Neural cell (in vitro differentiated cells): ENCODE results near the gene TMEM44. TPM values are rescaled to one million over a fixed set of nuclear protein-coding genes. Genes with fewer than 3 reads are reported as not detected.

Experiments used
- H2AFZ ChIP-seq: fragments of 200-600, 300-800 bp; sonication (generic), shearing (Covaris generic); 2 replicates; pipeline ENCODE4 v1.6.0; 2014; ENCODE audit warnings: low read depth, mild to moderate bottlenecking, antibody characterized with exemption, low read length, moderate library complexity
- H3F3A ChIP-seq: fragments of 200-600 bp; shearing (Covaris generic); 2 replicates; pipeline ENCODE4 v1.6.1; 2016; ENCODE audit warnings: mild to moderate bottlenecking, moderate library complexity, mixed read lengths, antibody characterized with exemption, low read length; ENCODE audit not compliant: insufficient read depth, poor library complexity, severe bottlenecking
- H3K27ac ChIP-seq: fragments of 200-600, 300-800 bp; sonication (generic), shearing (Covaris generic); 2 replicates; pipeline ENCODE4 v1.5.1; 2014; ENCODE audit warnings: mild to moderate bottlenecking, low read length, moderate library complexity
- H3K27me3 ChIP-seq: fragments of 300-800, 200-600 bp; sonication (generic), shearing (Covaris generic); 2 replicates; pipeline ENCODE4 v1.6.0; 2014; ENCODE audit warnings: mild to moderate bottlenecking, low read depth, low read length, moderate library complexity; ENCODE audit not compliant: insufficient read depth
- H3K36me3 ChIP-seq: fragments of 300-800, 200-600 bp; sonication (generic), shearing (Covaris generic); 2 replicates; pipeline ENCODE4 v1.5.1; 2014; ENCODE audit warnings: mild to moderate bottlenecking, antibody characterized with exemption, low read length, moderate library complexity; ENCODE audit not compliant: insufficient read depth
- H3K4me2 ChIP-seq: fragments of 300-800, 200-600 bp; sonication (generic), shearing (Covaris generic); 2 replicates; pipeline ENCODE4 v1.6.0; 2014; ENCODE audit warnings: mild to moderate bottlenecking, low read length
- H3K4me3 ChIP-seq: fragments of 300-800, 200-600 bp; sonication (generic), shearing (Covaris generic); 2 replicates; pipeline ENCODE4 v1.5.1; 2014; ENCODE audit warnings: mild to moderate bottlenecking, low read length, moderate library complexity
- H3K79me2 ChIP-seq: fragments of 200-600 bp; shearing (Covaris generic); replicated peaks from 2 replicates; pipeline ENCODE4 v1.6.0; 2014; ENCODE audit warnings: mild to moderate bottlenecking, low read length, moderate library complexity; ENCODE audit not compliant: insufficient read depth
- H3K9ac ChIP-seq: fragments of 300-800, 200-600 bp; sonication (generic), shearing (Covaris generic); 2 replicates; pipeline ENCODE4 v1.6.1; 2016; ENCODE audit warnings: mild to moderate bottlenecking, low read length, mixed read lengths
- H3K9me2 ChIP-seq: fragments of 200-600 bp; shearing (Covaris generic); 2 replicates; pipeline ENCODE4 v1.6.1; 2016; ENCODE audit warnings: mild to moderate bottlenecking, low read length, mixed read lengths; ENCODE audit not compliant: insufficient read depth
- H3K9me3 ChIP-seq: fragments of 200-600, 300-800 bp; sonication (generic), shearing (Covaris generic); 2 replicates; pipeline ENCODE4 v1.6.1; 2016; ENCODE audit warnings: mild to moderate bottlenecking, mixed run types, low read length, moderate library complexity, mixed read lengths
- H4K20me1 ChIP-seq: fragments of 200-600 bp; shearing (Covaris generic); 2 replicates; pipeline ENCODE4 v1.6.1; 2016; ENCODE audit warnings: mild to moderate bottlenecking, mixed run types; ENCODE audit not compliant: insufficient read depth
- CTCF ChIP-seq: fragments of 450-650 bp; IDR thresholded peaks from 2 replicates; pipeline ENCODE4 v1.5.1; 2014; ENCODE audit warnings: antibody characterized with exemption, mild to moderate bottlenecking, moderate library complexity; ENCODE audit not compliant: poor library complexity, severe bottlenecking
- EP300 ChIP-seq: fragments of 450-650 bp; conservative IDR thresholded peaks from 2 replicates; pipeline ENCODE4 v1.6.1; 2014; ENCODE audit warnings: antibody characterized with exemption, mild to moderate bottlenecking, moderate library complexity; ENCODE audit not compliant: poor library complexity, severe bottlenecking
- EZH2 ChIP-seq: fragments of 200-600, 300-800 bp; shearing (Covaris generic), sonication (generic); IDR thresholded peaks from 2 replicates; pipeline ENCODE4 v1.6.1; 2014; ENCODE audit warnings: antibody characterized with exemption, low read length, borderline replicate concordance, mild to moderate bottlenecking; ENCODE audit not compliant: insufficient read depth, poor library complexity, severe bottlenecking
- MXI1 ChIP-seq: fragments of 450-650 bp; conservative IDR thresholded peaks from 2 replicates; pipeline ENCODE4 v1.6.1; 2014; ENCODE audit warnings: antibody characterized with exemption, mild to moderate bottlenecking; ENCODE audit not compliant: poor library complexity, severe bottlenecking
- POLR2AphosphoS5 ChIP-seq: IDR thresholded peaks from 2 replicates; pipeline ENCODE4 v1.6.1; 2012
- RAD21 ChIP-seq: fragments of 450-650 bp; conservative IDR thresholded peaks from 2 replicates; pipeline ENCODE4 v1.6.1; 2014; ENCODE audit warnings: antibody characterized with exemption, mild to moderate bottlenecking, moderate library complexity
- SMC3 ChIP-seq: fragments of 450-650 bp; conservative IDR thresholded peaks from 2 replicates; pipeline ENCODE4 v1.6.1; 2014; ENCODE audit warnings: antibody characterized with exemption, mild to moderate bottlenecking, moderate library complexity; ENCODE audit not compliant: poor library complexity
- TAF1 ChIP-seq: IDR thresholded peaks from 2 replicates; pipeline ENCODE4 v1.6.1; 2012; ENCODE audit warnings: low read depth
- polyA plus RNA-seq: library from polyadenylated mRNA; depleted of rRNA; stranded (reverse); fragments of >200 nt; gene quantifications from 2 replicates; pipeline ENCODE4 v1.2.3, GENCODE V29; 2014
- TF ChIP-seq, protein P1 (sequence below): IDR thresholded peaks from 2 replicates; pipeline ENCODE4 v1.6.1; 2012; ENCODE audit warnings: borderline replicate concordance

Gene TMEM44
- polyA plus RNA-seq, 1 donor from 2014 or later, result 40.6 TPM

DNA sequence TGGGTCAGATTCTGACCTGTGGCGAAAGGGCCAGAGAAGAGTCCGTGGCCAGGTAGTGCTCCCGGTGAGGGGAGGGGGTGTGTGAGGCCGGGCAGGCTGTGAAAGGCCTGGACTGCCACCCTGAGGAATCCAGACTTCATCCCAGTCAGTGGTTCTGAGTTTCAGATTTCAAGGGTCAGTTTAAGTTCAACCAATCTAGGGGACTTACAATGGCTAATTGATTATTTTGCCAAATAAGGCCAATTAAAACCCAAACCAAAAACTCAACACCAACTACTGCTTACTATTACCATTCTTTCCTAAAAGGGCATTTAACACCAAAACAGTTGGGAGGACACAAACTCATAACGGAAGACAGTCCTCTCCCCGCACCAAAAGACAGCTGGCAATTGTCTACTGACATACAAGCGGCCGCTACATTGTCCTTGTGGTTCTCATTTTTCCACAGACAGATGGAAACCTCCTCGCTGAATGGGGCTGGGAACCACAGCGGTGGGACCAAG lies 30.5 kb downstream of the TMEM44 start:
- Histone ChIP-seq H3K27ac (no peak overlapping the region), H3K9ac (no peak overlapping the region), H4K20me1 (no peaks in the 10 kb centered on the region), H3K36me3 (no peaks in the 10 kb centered on the region), H3K79me2 (no peaks in the 10 kb centered on the region), H3K4me3 (no peak overlapping the region), H2AFZ (no peak overlapping the region), H3K9me3 (no peaks in the 10 kb centered on the region), H3K27me3 (no peaks in the 10 kb centered on the region), H3K4me2 (no peak overlapping the region), H3K9me2 (no peaks in the 10 kb centered on the region), H3F3A (no peaks in the 10 kb centered on the region)
- TF ChIP-seq, protein P1, sequence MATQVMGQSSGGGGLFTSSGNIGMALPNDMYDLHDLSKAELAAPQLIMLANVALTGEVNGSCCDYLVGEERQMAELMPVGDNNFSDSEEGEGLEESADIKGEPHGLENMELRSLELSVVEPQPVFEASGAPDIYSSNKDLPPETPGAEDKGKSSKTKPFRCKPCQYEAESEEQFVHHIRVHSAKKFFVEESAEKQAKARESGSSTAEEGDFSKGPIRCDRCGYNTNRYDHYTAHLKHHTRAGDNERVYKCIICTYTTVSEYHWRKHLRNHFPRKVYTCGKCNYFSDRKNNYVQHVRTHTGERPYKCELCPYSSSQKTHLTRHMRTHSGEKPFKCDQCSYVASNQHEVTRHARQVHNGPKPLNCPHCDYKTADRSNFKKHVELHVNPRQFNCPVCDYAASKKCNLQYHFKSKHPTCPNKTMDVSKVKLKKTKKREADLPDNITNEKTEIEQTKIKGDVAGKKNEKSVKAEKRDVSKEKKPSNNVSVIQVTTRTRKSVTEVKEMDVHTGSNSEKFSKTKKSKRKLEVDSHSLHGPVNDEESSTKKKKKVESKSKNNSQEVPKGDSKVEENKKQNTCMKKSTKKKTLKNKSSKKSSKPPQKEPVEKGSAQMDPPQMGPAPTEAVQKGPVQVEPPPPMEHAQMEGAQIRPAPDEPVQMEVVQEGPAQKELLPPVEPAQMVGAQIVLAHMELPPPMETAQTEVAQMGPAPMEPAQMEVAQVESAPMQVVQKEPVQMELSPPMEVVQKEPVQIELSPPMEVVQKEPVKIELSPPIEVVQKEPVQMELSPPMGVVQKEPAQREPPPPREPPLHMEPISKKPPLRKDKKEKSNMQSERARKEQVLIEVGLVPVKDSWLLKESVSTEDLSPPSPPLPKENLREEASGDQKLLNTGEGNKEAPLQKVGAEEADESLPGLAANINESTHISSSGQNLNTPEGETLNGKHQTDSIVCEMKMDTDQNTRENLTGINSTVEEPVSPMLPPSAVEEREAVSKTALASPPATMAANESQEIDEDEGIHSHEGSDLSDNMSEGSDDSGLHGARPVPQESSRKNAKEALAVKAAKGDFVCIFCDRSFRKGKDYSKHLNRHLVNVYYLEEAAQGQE, result no peak
- TF ChIP-seq RAD21, result no peak

DNA sequence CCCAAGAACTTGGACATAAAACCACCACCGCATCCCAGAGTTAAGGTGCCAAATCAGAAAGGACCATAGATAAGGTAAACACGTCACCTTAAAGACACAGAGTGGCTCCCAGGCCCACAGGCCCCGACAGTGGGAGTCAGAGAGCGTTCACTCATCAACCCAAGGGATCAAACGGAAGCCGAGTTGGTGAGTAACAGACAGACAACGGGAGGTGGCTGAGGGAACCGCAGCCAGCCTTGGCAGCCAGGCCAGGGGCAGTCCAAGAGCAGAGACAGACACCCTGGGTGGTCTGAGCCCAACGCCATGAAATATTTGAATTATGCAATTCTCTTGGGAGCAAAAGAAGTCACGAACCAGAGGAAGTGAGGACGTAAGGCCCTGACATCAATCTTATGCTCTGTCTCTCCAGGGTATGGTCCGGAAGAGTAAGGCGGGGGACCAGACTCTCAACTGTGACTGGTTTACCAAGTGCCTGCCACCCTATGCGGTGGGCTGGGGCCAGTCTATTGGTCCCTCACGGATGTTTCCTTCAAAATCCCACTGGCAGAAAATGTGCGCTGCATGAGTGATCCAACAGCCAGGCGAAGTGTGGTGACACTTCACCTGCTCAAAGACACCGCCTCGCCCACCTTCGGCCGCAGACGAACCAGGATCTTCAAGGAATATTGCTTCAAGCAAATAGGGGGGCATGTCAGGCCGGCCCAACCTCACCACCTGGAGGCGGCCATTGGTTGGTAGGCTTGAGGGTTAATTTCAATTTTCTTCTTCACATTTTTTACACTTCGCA lies 34.3 kb downstream of the TMEM44 start:
- H3K27me3 ChIP-seq, result no peaks in the 10 kb centered on the region

DNA sequence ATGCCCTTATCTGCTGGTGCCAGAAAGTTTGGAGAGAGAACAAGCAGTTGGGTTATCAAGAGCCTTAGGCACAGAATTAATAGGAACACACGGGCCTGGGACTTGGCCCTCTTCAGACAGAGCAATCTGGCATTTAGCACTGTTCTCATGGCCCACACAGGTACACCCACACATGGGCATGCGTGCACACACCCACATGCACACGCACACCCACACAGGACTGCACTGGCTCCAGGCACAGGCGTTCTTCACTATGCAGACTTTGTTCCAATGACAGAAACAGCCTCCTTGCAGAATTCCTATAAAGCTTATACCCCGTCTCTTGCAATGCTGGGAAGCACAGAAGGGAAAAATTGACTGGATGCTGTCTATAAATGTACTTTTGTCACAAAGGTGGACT lies 36.3 kb downstream of the TMEM44 start:
- TF ChIP-seq, protein P1, result no peak
- TF ChIP-seq EZH2 (no peak), MXI1 (no peak), POLR2AphosphoS5 (no peak), TAF1 (no peak), RAD21 (no peak), SMC3 (no peak), EP300 (no peak), CTCF (no peak)
- no peaks in the 10 kb centered on the region for H4K20me1 ChIP-seq
- no peaks in the 10 kb centered on the region for H3K27me3 ChIP-seq
- no peak overlapping the region for H3K9ac ChIP-seq
- no peaks in the 10 kb centered on the region for H3F3A ChIP-seq
- H3K9me2 ChIP-seq, result no peaks in the 10 kb centered on the region
- no peaks in the 10 kb centered on the region for H3K79me2 ChIP-seq
- no peaks in the 10 kb centered on the region for H3K36me3 ChIP-seq
- no peak overlapping the region for H3K27ac ChIP-seq
- no peak overlapping the region for H2AFZ ChIP-seq
- no peak overlapping the region for H3K4me2 ChIP-seq
- H3K9me3 ChIP-seq, result no peaks in the 10 kb centered on the region
- H3K4me3 ChIP-seq, result no peak overlapping the region

More for the DNA sequence above, 34.3 kb downstream of the TMEM44 start:
- Histone ChIP-seq H3K27ac (no peak overlapping the region), H3K4me3 (no peak overlapping the region), H3F3A (no peaks in the 10 kb centered on the region), H4K20me1 (no peaks in the 10 kb centered on the region), H3K9me3 (no peaks in the 10 kb centered on the region), H3K9ac (no peak overlapping the region), H3K36me3 (no peaks in the 10 kb centered on the region), H3K4me2 (no peak overlapping the region), H3K79me2 (no peaks in the 10 kb centered on the region), H2AFZ (no peak overlapping the region), H3K9me2 (no peaks in the 10 kb centered on the region)
- TF ChIP-seq POLR2AphosphoS5, result no peak
- TF ChIP-seq EZH2, result no peak
